H1 (cell line): Measurements from ENCODE around the gene SPATA13. TPM values are rescaled to one million over a fixed set of nuclear protein-coding genes. Genes with fewer than 3 reads are reported as not detected.

Source experiments
- CTCF ChIA-PET: fragments of 300-600 bp; sonication (Branson Sonifier 250); formaldehyde crosslinking; loops from one replicate; lab custom pipeline; 2021; ENCODE audit not compliant: partially characterized antibody; lab: Charles Lee
- POLR2A ChIA-PET: fragments of 300-600 bp; sonication (Branson Sonifier 250); formaldehyde crosslinking; loops from one replicate; lab custom pipeline; 2021; ENCODE audit warnings: inconsistent platforms; ENCODE audit not compliant: partially characterized antibody; lab: Charles Lee
- DNase-seq, 2 experiments: peaks; one replicate each; pipeline versions ENCODE4 v3.0.0 to v3.0.0-alpha.2; 2010 to 2022; ENCODE audit warnings: low spot score in 2 of 2, low read depth in 1 of 2, mixed read lengths in 1 of 2
- FAIRE-seq: peaks from 2 replicates; lab custom pipeline; 2011; peaks lifted over from hg19 to GRCh38; lab: Jason Lieb, UNC
- H2AFZ ChIP-seq: 2 replicates; pipeline ENCODE4 v1.8.1; 2012; ENCODE audit warnings: low read length, inconsistent platforms
- H2AK5ac ChIP-seq: 2 replicates; pipeline ENCODE4 v1.6.1; 2013; ENCODE audit warnings: low read depth, low read length
- H2BK120ac ChIP-seq: replicated peaks from 2 replicates; pipeline ENCODE3; 2013; ENCODE audit warnings: low read depth, low read length, inconsistent platforms
- H2BK12ac ChIP-seq: 2 replicates; pipeline ENCODE4 v1.6.1; 2013; ENCODE audit warnings: low read depth, low read length
- H2BK15ac ChIP-seq: 2 replicates; pipeline ENCODE4 v1.6.1; 2013; ENCODE audit warnings: low read length
- H2BK20ac ChIP-seq: 2 replicates; pipeline ENCODE4 v1.6.1; 2013; ENCODE audit warnings: low read length
- H2BK5ac ChIP-seq: 2 replicates; pipeline ENCODE4 v1.6.1; 2013; ENCODE audit warnings: low read depth, low read length
- H3K14ac ChIP-seq: 2 replicates; pipeline ENCODE4 v1.6.1; 2013; ENCODE audit warnings: inconsistent platforms; ENCODE audit not compliant: insufficient read length
- H3K18ac ChIP-seq: 2 replicates; pipeline ENCODE4 v1.6.1; 2013; ENCODE audit warnings: low read length; ENCODE audit errors: extremely low read depth
- H3K23ac ChIP-seq: 2 replicates; pipeline ENCODE4 v1.6.1; 2013; ENCODE audit warnings: inconsistent platforms; ENCODE audit not compliant: insufficient read length
- H3K23me2 ChIP-seq: 2 replicates; pipeline ENCODE4 v1.6.1; 2013; ENCODE audit warnings: low read depth, low read length
- H3K27ac ChIP-seq: 2 replicates; pipeline ENCODE4 v1.6.1; 2011; ENCODE audit warnings: low read depth, low read length, inconsistent platforms
- H3K27me3 ChIP-seq, 4 experiments: replicated peaks in 1 of 4; 1 replicate in 1 of 4; 2 replicates in 3 of 4; pipeline versions ENCODE4 v1.6.1 to v1.8.1; 2011 to 2013; ENCODE audit warnings: low read length in 3 of 4, mild to moderate bottlenecking in 3 of 4, inconsistent platforms in 2 of 4, mixed read lengths in 2 of 4, moderate library complexity in 1 of 4; ENCODE audit not compliant: control insufficient read depth in 3 of 4, insufficient read depth in 3 of 4; ENCODE audit errors: extremely low read depth in 1 of 4
- H3K36me3 ChIP-seq, 4 experiments: 2 replicates each; pipeline versions ENCODE4 v1.6.1 to v1.8.1; 2011 to 2013; ENCODE audit warnings: mild to moderate bottlenecking in 4 of 4, low read length in 3 of 4, moderate library complexity in 2 of 4, control low read depth in 1 of 4, inconsistent platforms in 1 of 4; ENCODE audit not compliant: insufficient read depth in 4 of 4, control insufficient read depth in 2 of 4
- H3K4ac ChIP-seq: replicated peaks from 2 replicates; pipeline ENCODE3; 2013; ENCODE audit warnings: low read length, low read depth, mixed read lengths, inconsistent platforms; ENCODE audit not compliant: insufficient read length
- H3K4me1 ChIP-seq, 4 experiments: replicated peaks in 1 of 4; 1 replicate in 1 of 4; 2 replicates in 3 of 4; pipeline versions ENCODE4 v1.6.1 to v1.8.1; 2011 to 2013; ENCODE audit warnings: low read length in 3 of 4, inconsistent platforms in 2 of 4, mixed read lengths in 1 of 4; ENCODE audit not compliant: insufficient read depth in 4 of 4, control insufficient read depth in 3 of 4
- H3K4me2 ChIP-seq, 2 experiments: 2 replicates each; pipeline versions ENCODE4 v1.6.1 to v1.8.1; 2011 to 2013; ENCODE audit warnings: low read depth in 2 of 2, low read length in 2 of 2, control low read depth in 1 of 2, inconsistent platforms in 1 of 2, mild to moderate bottlenecking in 1 of 2; ENCODE audit not compliant: insufficient read depth in 1 of 2
- H3K4me3 ChIP-seq, 4 experiments: fragments of 200-600, 300-600 bp in 1 of 4; sonication (generic), shearing (Covaris generic), sonication (Bioruptor Twin) in 1 of 4; 2 replicates each; pipeline versions ENCODE4 v1.5.1 to v1.8.1; 2011 to 2016; ENCODE audit warnings: low read length in 4 of 4, low read depth in 3 of 4, control low read depth in 2 of 4, inconsistent platforms in 2 of 4, mild to moderate bottlenecking in 2 of 4, mixed read lengths in 1 of 4, moderate library complexity in 1 of 4; ENCODE audit not compliant: insufficient read depth in 2 of 4; ENCODE audit errors: extremely low read depth in 1 of 4
- H3K56ac ChIP-seq: replicated peaks from 2 replicates; pipeline ENCODE3; 2013; ENCODE audit warnings: low read depth, mild to moderate bottlenecking, mixed read lengths, low read length, inconsistent platforms; ENCODE audit not compliant: insufficient read length
- H3K79me1 ChIP-seq: 2 replicates; pipeline ENCODE4 v1.6.1; 2013; ENCODE audit warnings: low read depth, low read length, control low read depth
- H3K79me2 ChIP-seq, 2 experiments: 2 replicates each; pipeline versions ENCODE4 v1.6.1 to v1.8.1; 2012 to 2013; ENCODE audit warnings: low read length in 2 of 2, mild to moderate bottlenecking in 2 of 2, inconsistent platforms in 1 of 2; ENCODE audit not compliant: insufficient read depth in 2 of 2, control insufficient read depth in 1 of 2
- H3K9ac ChIP-seq, 4 experiments: replicated peaks in 1 of 4; 1 replicate in 1 of 4; 2 replicates in 3 of 4; pipeline versions ENCODE4 v1.6.1 to v1.8.1; 2011 to 2013; ENCODE audit warnings: low read depth in 3 of 4, low read length in 3 of 4, control low read depth in 2 of 4, mild to moderate bottlenecking in 2 of 4, moderate library complexity in 2 of 4, inconsistent platforms in 1 of 4; ENCODE audit errors: extremely low read depth in 1 of 4
- H3K9me3 ChIP-seq, 2 experiments: 2 replicates each; pipeline versions ENCODE4 v1.6.1 to v1.8.1; 2012 to 2013; ENCODE audit warnings: mild to moderate bottlenecking in 2 of 2, moderate library complexity in 2 of 2, control low read depth in 1 of 2, inconsistent platforms in 1 of 2, low read depth in 1 of 2, low read length in 1 of 2, mixed read lengths in 1 of 2; ENCODE audit not compliant: insufficient read depth in 2 of 2
- H4K20me1 ChIP-seq, 2 experiments: replicated peaks in 1 of 2; 2 replicates each; pipeline versions ENCODE3 to v1.8.1; 2011 to 2013; ENCODE audit warnings: inconsistent platforms in 2 of 2, low read length in 2 of 2, mild to moderate bottlenecking in 1 of 2; ENCODE audit not compliant: insufficient read depth in 2 of 2, control insufficient read depth in 1 of 2
- H4K5ac ChIP-seq: 2 replicates; pipeline ENCODE4 v1.6.1; 2013; ENCODE audit warnings: low read length, low read depth, mixed read lengths, inconsistent platforms; ENCODE audit not compliant: insufficient read length
- H4K8ac ChIP-seq: 2 replicates; pipeline ENCODE4 v1.8.0; 2013; ENCODE audit warnings: mild to moderate bottlenecking, moderate library complexity, low read length, inconsistent platforms; ENCODE audit not compliant: insufficient read depth; ENCODE audit errors: extremely low read depth
- H4K91ac ChIP-seq: replicated peaks from 2 replicates; pipeline ENCODE3; 2013; ENCODE audit warnings: low read length, mixed read lengths, inconsistent platforms; ENCODE audit not compliant: insufficient read length
- NANOG ChIP-seq: IDR thresholded peaks from 2 replicates; pipeline ENCODE4 v1.6.1; 2011; ENCODE audit warnings: low read length, low read depth, mild to moderate bottlenecking, inconsistent platforms; ENCODE audit not compliant: insufficient read depth, poor library complexity, severe bottlenecking
- WGBS, 2 experiments: shearing (Covaris generic) in 1 of 2; methylation state at CpG; one replicate each; pipeline versions ENCODE4 v1.1.6 to v1.1.7; 2013 to 2015; ENCODE audit warnings: low lambda C conversion rate in 2 of 2, mixed read lengths in 2 of 2, inconsistent platforms in 1 of 2, low coverage in 1 of 2, missing lambda C conversion rate in 1 of 2; ENCODE audit not compliant: insufficient replicate concordance in 2 of 2, insufficient coverage in 1 of 2, insufficient read length in 1 of 2; ENCODE audit errors: extremely low coverage in 1 of 2, missing lambda C conversion rate in 1 of 2; 5-methylcytosine and 5-hydroxymethylcytosine counted together
- polyA plus RNA-seq, 7 experiments: library from polyadenylated mRNA; depleted of rRNA in 3 of 7; stranded (reverse) in 5 of 7; unstranded in 2 of 7; fragments of >200 nt in 5 of 7; fragments of 200-250 nt in 2 of 7; gene quantifications; 1 replicate in 5 of 7; 2 replicates in 1 of 7; 4 replicates in 1 of 7; pipeline versions ENCODE4 v1.2.1 to v1.2.3, GENCODE V29; 2011 to 2013; ENCODE audit warnings: missing spikeins in 2 of 7, mixed read lengths in 2 of 7
- total RNA-seq: library from RNA; stranded (reverse); fragmentation: NEBNext Ultra II Directional; extraction: Animal tissue kit (Norgen Biotek cat#: 25700); gene quantifications from 2 replicates; pipeline ENCODE4 v1.2.1, GENCODE V29; 2021

Gene SPATA13
- total and polyA plus RNA-seq, 2 of the 8 experiments (the other 6 are each of a cell fraction or from before 2014, with no cell fraction given): 12.6 to 30.9 TPM

DNA sequence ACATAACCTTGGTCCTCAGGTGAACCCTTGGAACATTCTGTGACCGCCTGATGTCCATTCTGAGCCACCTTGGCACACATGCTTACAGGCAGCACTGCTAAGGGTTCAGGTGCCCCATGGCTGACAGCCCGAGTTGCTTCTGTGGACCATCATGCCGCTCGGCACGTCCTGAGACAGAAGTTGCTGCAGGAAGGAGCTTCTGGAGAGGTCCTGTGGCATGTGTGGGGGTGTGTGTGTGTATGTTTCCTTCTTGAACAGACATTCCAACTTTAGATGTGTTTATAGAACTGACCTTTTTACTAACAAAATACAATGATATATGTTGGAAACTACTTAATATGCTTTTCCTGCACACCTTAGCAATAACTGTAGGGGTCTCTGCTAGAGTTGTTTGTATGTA is 144.1 kb downstream of the SPATA13 start:
- Histone ChIP-seq H3K9ac (no peak overlapping the region), H3K23ac (no peak overlapping the region), H2AK5ac (no peak overlapping the region), H3K27me3 (no peaks in the 10 kb centered on the region), H3K23me2 (no peaks in the 10 kb centered on the region), H3K79me1 (no peaks in the 10 kb centered on the region), H4K91ac (no peak overlapping the region), H2BK12ac (no peak overlapping the region), H3K4me3 (no peak overlapping the region), H2AFZ (no peak overlapping the region), H3K9me3 (no peaks in the 10 kb centered on the region), H3K79me2 (no peaks in the 10 kb centered on the region), H4K8ac (no peak overlapping the region), H3K4me1 (peaks cover 0 to 2% (median 0%) of the 10 kb centered on the region in 4 experiments; a peak in 1 of 7 replicates), H4K5ac (no peak overlapping the region), H2BK20ac (no peak overlapping the region), H2BK15ac (no peak overlapping the region), H4K20me1 (peaks cover 0 to 3% of the 10 kb centered on the region in 2 experiments), H3K36me3 (peaks cover 4 to 7% (median 6%) of the 10 kb centered on the region in 4 experiments; a peak in 5 of 8 replicates), H3K4me2 (no peak overlapping the region), H3K18ac (no peak overlapping the region), H3K14ac (no peak overlapping the region), H3K4ac (no peak overlapping the region), H3K27ac (no peak overlapping the region), H3K56ac (no peak overlapping the region), H2BK5ac (no peak overlapping the region), H2BK120ac (no peak overlapping the region)
- WGBS, 2 experiments: 85% methylated on average over 5 of the region's 5 CpGs; no CpG with 5 or more reads in 1 of the 2 experiments
- ChIA-PET POLR2A (no interaction called here), CTCF (no interaction called here)
- DNase-seq (no peak), FAIRE-seq (no peak)
- TF ChIP-seq NANOG: no peak
